Measurements from ENCODE around the gene SHBG.
A peak's percentile ranks its signal among the peaks of the same experiment; 100 is the strongest.

SHBG gene

GRCh38 chr17:7587420-7588151, 42.3 kb upstream of the SHBG start:
- no peak for TF ChIP-seq CTCF (IDR thresholded peaks at IDR 0.05; ENCODE audit: insufficient read depth, low read depth, low read length, missing control alignments)
- no peak for DNase-seq (ENCODE audit: low read depth)
- H3K4me3 ChIP-seq (ENCODE audit: low read depth, low read length): no peak overlapping the region

- no peak for DNase-seq (ENCODE audit: low read depth)
- H3K4me3 ChIP-seq (ENCODE audit: low read depth, low read length): no peak overlapping the region
Observed at GRCh38 chr17:7588553-7589203, 41.3 kb upstream of the SHBG start.

GRCh38 chr17:7589204-7589868, 40.6 kb upstream of the SHBG start:
- DNase-seq (ENCODE audit: low read depth): peak; percentile 80
- TF ChIP-seq CTCF (IDR thresholded peaks at IDR 0.05; ENCODE audit: insufficient read depth, low read depth, low read length, missing control alignments): peak; percentile 80
- H3K4me3 ChIP-seq (ENCODE audit: low read depth, low read length): no peak overlapping the region

More at GRCh38 chr17:7588553-7589203, 41.3 kb upstream of the SHBG start:
- TF ChIP-seq CTCF (IDR thresholded peaks at IDR 0.05; ENCODE audit: insufficient read depth, low read depth, low read length, missing control alignments): no peak

GRCh38 chr17:7589891-7590691, 39.8 kb upstream of the SHBG start, which contains the start of gene SOX15:
Gene SOX15 (minus strand): TSS chr17:7590094. CDS start chr17:7589676, 418 bp downstream.
- TF ChIP-seq CTCF (IDR thresholded peaks at IDR 0.05; ENCODE audit: insufficient read depth, low read depth, low read length, missing control alignments): no peak
- H3K4me3 ChIP-seq (ENCODE audit: low read depth, low read length): no peak within 1 kb of the TSS
- DNase-seq (ENCODE audit: low read depth): no peak

GRCh38 chr17:7590743-7591142, 39.2 kb upstream of the SHBG start:
- H3K4me3 ChIP-seq (ENCODE audit: low read depth, low read length): no peak overlapping the region

More at GRCh38 chr17:7590743-7591142, 39.2 kb upstream of the SHBG start:
- no peak for TF ChIP-seq CTCF (IDR thresholded peaks at IDR 0.05; ENCODE audit: insufficient read depth, low read depth, low read length, missing control alignments)
- DNase-seq (ENCODE audit: low read depth): no peak
